Fibroblast of skin of scalp (primary cell): ENCODE measurements around the gene KLHDC7B.
A peak's percentile ranks its signal among the peaks of the same experiment; 100 is the strongest.
"Not testable (repeated sequence)": the region's sequence is repeated elsewhere in the genome, so short reads cannot be mapped to it uniquely, and the experiment has no call there.

Experiments used
- DNase-seq: peaks from one replicate; pipeline ENCODE4 v3.0.0-alpha.2; 2013

Gene KLHDC7B

GRCh38 chr22:50529897-50530579, 15.7 kb upstream of the KLHDC7B start, which contains the start of gene TYMP:
Gene TYMP (minus strand): TSS chr22:50530012. CDS start chr22:50529709, 303 bp downstream.
- peak; percentile 66 for DNase-seq

GRCh38 chr22:50530580-50530876, 15.2 kb upstream of the KLHDC7B start:
- DNase-seq, result no peak

GRCh38 chr22:50530877-50531545, 14.7 kb upstream of the KLHDC7B start:
- peak; percentile 75 for DNase-seq

- DNase-seq, result no peak
These were observed 14.1 kb upstream of the KLHDC7B start for GRCh38 chr22:50531546-50531961.

- DNase-seq, result peak; percentile 45
These were observed 13.6 kb upstream of the KLHDC7B start for GRCh38 chr22:50531962-50532674.

- DNase-seq, result no peak
These were observed 12.6 kb upstream of the KLHDC7B start for GRCh38 chr22:50532824-50533796.

GRCh38 chr22:50533856-50534711, 11.6 kb upstream of the KLHDC7B start:
- DNase-seq, result not testable (repeated sequence)

GRCh38 chr22:50535113-50535512, 10.6 kb upstream of the KLHDC7B start:
- no peak for DNase-seq

GRCh38 chr22:50536226-50536625, 9.5 kb upstream of the KLHDC7B start:
- DNase-seq, result no peak

GRCh38 chr22:50537765-50538164, 7.9 kb upstream of the KLHDC7B start:
- no peak for DNase-seq

- DNase-seq, result no peak
These were observed 5.3 kb upstream of the KLHDC7B start for GRCh38 chr22:50540381-50540780.

GRCh38 chr22:50541667-50542026, 4.1 kb upstream of the KLHDC7B start:
- peak; percentile 84 for DNase-seq

GRCh38 chr22:50542416-50542927, 3.2 kb upstream of the KLHDC7B start:
- DNase-seq, result no peak

- DNase-seq, result peak; percentile 71
These were observed 1.5 kb upstream of the KLHDC7B start for GRCh38 chr22:50544078-50544745.

GRCh38 chr22:50544746-50545253, 899 bp upstream of the KLHDC7B start:
- DNase-seq, result no peak

- no peak for DNase-seq
These were observed 895 bp downstream of the KLHDC7B start for GRCh38 chr22:50546326-50547262.

- DNase-seq, result no peak
These were observed 1.7 kb downstream of the KLHDC7B start for GRCh38 chr22:50547263-50547985.
